Trophoblast cell (in vitro differentiated cells and primary cell): ENCODE results near the gene TP53BP1.
A peak's percentile ranks its signal among the peaks of the same experiment; 100 is the strongest.

Experiments used
- DNase-seq, 2 donors: peaks; one replicate each; pipeline ENCODE4 v3.0.0-alpha.2; 2016
- H2AFZ ChIP-seq: 2 replicates; pipeline ENCODE4 v1.6.1; 2013; ENCODE audit warnings: low read length, moderate library complexity, mild to moderate bottlenecking; ENCODE audit not compliant: insufficient read depth, poor library complexity
- H2AK5ac ChIP-seq: 2 replicates; pipeline ENCODE4 v1.6.1; 2013; ENCODE audit warnings: mild to moderate bottlenecking, low read length
- H2BK120ac ChIP-seq: 2 replicates; pipeline ENCODE4 v1.6.1; 2013; ENCODE audit warnings: low read length, mild to moderate bottlenecking, moderate library complexity; ENCODE audit not compliant: insufficient read depth, poor library complexity
- H2BK12ac ChIP-seq: 2 replicates; pipeline ENCODE4 v1.6.1; 2013; ENCODE audit warnings: mild to moderate bottlenecking, low read length, moderate library complexity
- H2BK5ac ChIP-seq: 2 replicates; pipeline ENCODE4 v1.6.1; 2013; ENCODE audit warnings: low read length, low read depth, moderate library complexity, mild to moderate bottlenecking; ENCODE audit not compliant: poor library complexity
- H3K14ac ChIP-seq: 2 replicates; pipeline ENCODE4 v1.6.1; 2013; ENCODE audit warnings: mild to moderate bottlenecking, low read length
- H3K18ac ChIP-seq: 2 replicates; pipeline ENCODE4 v1.6.1; 2013; ENCODE audit warnings: mild to moderate bottlenecking, low read length
- H3K23ac ChIP-seq: 2 replicates; pipeline ENCODE4 v1.6.1; 2013; ENCODE audit warnings: low read length
- H3K27ac ChIP-seq: 2 replicates; pipeline ENCODE4 v1.5.1; 2013; ENCODE audit warnings: low read depth, mild to moderate bottlenecking, inconsistent platforms, low read length, moderate library complexity
- H3K27me3 ChIP-seq: 2 replicates; pipeline ENCODE4 v1.6.1; 2013; ENCODE audit warnings: inconsistent platforms, mild to moderate bottlenecking, low read length, moderate library complexity; ENCODE audit not compliant: insufficient read depth
- H3K36me3 ChIP-seq, 2 experiments: 1 replicate in 1 of 2; 2 replicates in 1 of 2; pipeline ENCODE4 v1.6.1; 2013; ENCODE audit warnings: low read length in 2 of 2, mild to moderate bottlenecking in 2 of 2, moderate library complexity in 1 of 2; ENCODE audit not compliant: insufficient read depth in 2 of 2, control insufficient read depth in 1 of 2
- H3K4ac ChIP-seq: 2 replicates; pipeline ENCODE4 v1.6.1; 2013; ENCODE audit warnings: low read depth, mild to moderate bottlenecking, low read length, moderate library complexity
- H3K4me1 ChIP-seq, 2 experiments: 1 replicate in 1 of 2; 2 replicates in 1 of 2; pipeline ENCODE4 v1.6.1; 2013; ENCODE audit warnings: low read length in 2 of 2, mild to moderate bottlenecking in 2 of 2, moderate library complexity in 1 of 2; ENCODE audit not compliant: insufficient read depth in 2 of 2, control insufficient read depth in 1 of 2
- H3K4me2 ChIP-seq: 2 replicates; pipeline ENCODE4 v1.6.1; 2013; ENCODE audit warnings: inconsistent platforms, mild to moderate bottlenecking, low read length, moderate library complexity
- H3K4me3 ChIP-seq: 2 replicates; pipeline ENCODE4 v1.5.1; 2013; ENCODE audit warnings: mild to moderate bottlenecking, low read depth, low read length, inconsistent platforms
- H3K79me1 ChIP-seq: one replicate; pipeline ENCODE4 v1.6.1; 2013; ENCODE audit warnings: low read length
- H3K79me2 ChIP-seq: 2 replicates; pipeline ENCODE4 v1.6.1; 2013; ENCODE audit warnings: low read length, mild to moderate bottlenecking; ENCODE audit not compliant: control insufficient read depth, insufficient read depth, poor library complexity
- H3K9ac ChIP-seq: 2 replicates; pipeline ENCODE4 v1.6.1; 2013; ENCODE audit warnings: mild to moderate bottlenecking, low read length
- H3K9me3 ChIP-seq: 2 replicates; pipeline ENCODE4 v1.6.1; 2013; ENCODE audit warnings: low read depth, mild to moderate bottlenecking, control low read depth, inconsistent platforms, low read length; ENCODE audit not compliant: insufficient read depth
- H4K12ac ChIP-seq: 2 replicates; pipeline ENCODE4 v1.6.1; 2013; ENCODE audit warnings: low read depth, mild to moderate bottlenecking, low read length, moderate library complexity
- H4K8ac ChIP-seq: 2 replicates; pipeline ENCODE4 v1.6.1; 2013; ENCODE audit warnings: low read depth, mild to moderate bottlenecking, low read length, moderate library complexity
- H4K91ac ChIP-seq: one replicate; pipeline ENCODE4 v1.6.1; 2013; ENCODE audit warnings: low read depth, mild to moderate bottlenecking, low read length, moderate library complexity
- WGBS: extraction: QIAGEN DNeasy Blood & Tissue Kit; methylation state at CpG from one replicate; pipeline ENCODE4 v1.1.7; 2013; ENCODE audit warnings: missing lambda C conversion rate; ENCODE audit not compliant: insufficient read length, insufficient coverage; ENCODE audit errors: extremely low coverage; 5-methylcytosine and 5-hydroxymethylcytosine counted together

The TP53BP1 gene

GRCh38 chr15:43382310-43382709 lies 110.6 kb downstream of the TP53BP1 start:
- Histone ChIP-seq H4K91ac (no peak overlapping the region), H4K12ac (no peak overlapping the region), H4K8ac (no peak overlapping the region), H3K18ac (no peak overlapping the region), H3K79me1 (no peaks in the 10 kb centered on the region), H3K4ac (no peak overlapping the region), H2AK5ac (no peak overlapping the region), H3K23ac (no peak overlapping the region), H2BK12ac (no peak overlapping the region), H3K4me3 (no peak overlapping the region), H2BK5ac (no peak overlapping the region), H3K14ac (no peak overlapping the region), H3K4me2 (no peak overlapping the region), H3K4me1 (no peaks in the 10 kb centered on the region), H3K27me3 (no peaks in the 10 kb centered on the region), H3K27ac (no peak overlapping the region), H3K9ac (no peak overlapping the region), H2BK120ac (no peak overlapping the region), H3K9me3 (no peaks in the 10 kb centered on the region), H2AFZ (no peak overlapping the region), H3K79me2 (no peaks in the 10 kb centered on the region), H3K36me3 (peaks cover 11 to 15% of the 10 kb centered on the region in 2 experiments)
- WGBS = no CpG with 5 or more reads among the region's 4 CpGs
- DNase-seq = no peak

- Histone ChIP-seq H3K9me3 (no peaks in the 10 kb centered on the region), H3K79me1 (no peaks in the 10 kb centered on the region), H3K4me3 (no peak overlapping the region), H3K36me3 (peaks cover 7 to 9% of the 10 kb centered on the region in 2 experiments), H3K9ac (no peak overlapping the region), H3K27me3 (no peaks in the 10 kb centered on the region), H4K91ac (no peak overlapping the region), H2BK5ac (no peak overlapping the region), H4K8ac (no peak overlapping the region), H3K4ac (no peak overlapping the region), H3K14ac (no peak overlapping the region), H3K27ac (no peak overlapping the region), H2BK120ac (no peak overlapping the region), H3K4me1 (no peaks in the 10 kb centered on the region), H3K23ac (no peak overlapping the region), H2AFZ (no peak overlapping the region), H2BK12ac (no peak overlapping the region), H3K18ac (no peak overlapping the region), H3K79me2 (no peaks in the 10 kb centered on the region), H2AK5ac (no peak overlapping the region), H4K12ac (no peak overlapping the region), H3K4me2 (no peak overlapping the region)
- no peak for DNase-seq
Observed at GRCh38 chr15:43378601-43379000, 114.4 kb downstream of the TP53BP1 start.

- Histone ChIP-seq H3K9ac (no peak overlapping the region), H3K9me3 (no peaks in the 10 kb centered on the region)
- WGBS = no CpG with 5 or more reads among the region's 13 CpGs
Observed at GRCh38 chr15:43376017-43376705, 116.8 kb downstream of the TP53BP1 start.

GRCh38 chr15:43370975-43371974 lies 121.7 kb downstream of the TP53BP1 start, which contains the start of the genes TUBGCP4 and ZSCAN29:
Gene TUBGCP4, plus strand, starts transcription at chr15:43371101. Its CDS starts 254 bp downstream, at chr15:43371355.
Gene ZSCAN29, minus strand, starts transcription at chr15:43371043. Its CDS starts 1,130 bp downstream, at chr15:43369913.
- peak; percentile 82 to 92 for DNase-seq
- H4K12ac ChIP-seq = peak within 1 kb of the TSS; percentile 60
- H2BK12ac ChIP-seq = no peak within 1 kb of the TSS
- peaks cover 4% of the 10 kb centered on the region for H3K79me1 ChIP-seq
- H3K9me3 ChIP-seq = no peaks in the 10 kb centered on the region
- peak within 1 kb of the TSS; percentile 85 for H3K9ac ChIP-seq
- peak within 1 kb of the TSS; percentile 90 for H3K14ac ChIP-seq
- H3K4me1 ChIP-seq = peaks cover 5 to 6% of the 10 kb centered on the region in 2 experiments
- peak within 1 kb of the TSS; percentile 93 for H3K4me3 ChIP-seq
- H3K36me3 ChIP-seq = peaks cover 5 to 8% of the 10 kb centered on the region in 2 experiments
- no peak within 1 kb of the TSS for H3K23ac ChIP-seq
- H3K4me2 ChIP-seq = peak within 1 kb of the TSS; percentile 97
- peak within 1 kb of the TSS; percentile 89 for H4K8ac ChIP-seq
- H4K91ac ChIP-seq = peak within 1 kb of the TSS; percentile 60
- H3K4ac ChIP-seq = peak within 1 kb of the TSS; percentile 68
- H2BK120ac ChIP-seq = peak within 1 kb of the TSS; percentile 77
- no CpG with 5 or more reads among the region's 66 CpGs for WGBS
- no peaks in the 10 kb centered on the region for H3K27me3 ChIP-seq
- no peak within 1 kb of the TSS for H2AK5ac ChIP-seq
- H3K79me2 ChIP-seq = peaks cover 8% of the 10 kb centered on the region
- H2BK5ac ChIP-seq = peak within 1 kb of the TSS; percentile 23
- H3K18ac ChIP-seq = peak within 1 kb of the TSS; percentile 85
- H2AFZ ChIP-seq = peak within 1 kb of the TSS; percentile 47
- peak within 1 kb of the TSS; percentile 18 for H3K27ac ChIP-seq

More at GRCh38 chr15:43376017-43376705, 116.8 kb downstream of the TP53BP1 start:
- Histone ChIP-seq H3K36me3 (peaks cover 3% of the 10 kb centered on the region in 2 experiments), H3K23ac (no peak overlapping the region), H3K14ac (no peak overlapping the region), H2AK5ac (no peak overlapping the region), H3K4ac (no peak overlapping the region), H3K4me2 (no peak overlapping the region), H3K79me1 (peaks cover 2% of the 10 kb centered on the region), H3K79me2 (peaks cover 2% of the 10 kb centered on the region), H2BK5ac (no peak overlapping the region), H3K4me3 (no peak overlapping the region), H3K27me3 (no peaks in the 10 kb centered on the region), H3K27ac (no peak overlapping the region), H2BK120ac (no peak overlapping the region), H4K8ac (no peak overlapping the region), H3K4me1 (no peaks in the 10 kb centered on the region), H4K12ac (no peak overlapping the region), H3K18ac (no peak overlapping the region), H4K91ac (no peak overlapping the region), H2BK12ac (no peak overlapping the region), H2AFZ (no peak overlapping the region)
- DNase-seq = peak; percentile 34 to 77
